ENCODE measurements around the gene PSMG4. TPM values are rescaled to one million over a fixed set of nuclear protein-coding genes. Genes with fewer than 3 reads are reported as not detected.

PSMG4 gene
- total and polyA plus RNA-seq, 2 donors (not counting 3 experiments of a cell fraction or from before 2014, with no cell fraction given) = 31.4 to 46.0 TPM

GRCh38 chr6:3228046-3228671 is 30.6 kb upstream of the PSMG4 start:
- TF ChIP-seq FOS (IDR thresholded peaks at IDR 0.05; ENCODE audit: borderline replicate concordance, insufficient read depth, low read length) (no peak), POLR2A (IDR thresholded peaks at IDR 0.05; ENCODE audit: low read depth, low read length) (no peak), CTCF (IDR thresholded peaks at IDR 0.05; ENCODE audit: extremely low read depth in 1 of 2, insufficient read depth in 1 of 2, low read depth in 1 of 2, low read length in 2 of 2) (no peak), MYC (IDR thresholded peaks at IDR 0.05; ENCODE audit: low read depth, low read length) (no peak), EZH2 (IDR thresholded peaks at IDR 0.05; ENCODE audit: borderline replicate concordance, low read depth, low read length, severe bottlenecking) (no peak), POLR2AphosphoS5 (IDR thresholded peaks at IDR 0.05; ENCODE audit: insufficient read depth, low read depth, low read length) (no peak), JUN (IDR thresholded peaks at IDR 0.05; ENCODE audit: borderline replicate concordance, insufficient read depth, insufficient read length, low read depth) (no peak), GATA2 (IDR thresholded peaks at IDR 0.05; ENCODE audit: insufficient read depth, insufficient read length, low read depth, low read length) (no peak)
- TF ChIP-seq, protein P1, sequence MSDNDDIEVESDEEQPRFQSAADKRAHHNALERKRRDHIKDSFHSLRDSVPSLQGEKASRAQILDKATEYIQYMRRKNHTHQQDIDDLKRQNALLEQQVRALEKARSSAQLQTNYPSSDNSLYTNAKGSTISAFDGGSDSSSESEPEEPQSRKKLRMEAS (IDR thresholded peaks at IDR 0.05; ENCODE audit: insufficient read depth, insufficient read length) = no peak
- intact Hi-C loops (cut with micrococcal nuclease) (loop anchor here (5.0 kb wide), 1 partner anchor 441 kb away; no protein-coding TSS in a partner anchor), dilution Hi-C loops (cut with MboI; ENCODE audit: extremely low pct_ligation_motif_present, low sequenced_read_pairs) (no loop called here)
- H3K9me3 ChIP-seq (replicated peaks; ENCODE audit: control insufficient read depth, insufficient read depth, low read length) = no peaks in the 10 kb centered on the region
- FAIRE-seq (no peak), DNase-seq (ENCODE audit: low read depth, low spot score) (no peak)
- no peaks in the 10 kb centered on the region for H3K9me1 ChIP-seq (replicated peaks; ENCODE audit: control insufficient read depth, extremely low read depth, insufficient read depth, low read length)
- no TSS peak for BruUV-seq (replicated peaks)
- H3K79me2 ChIP-seq (ENCODE audit: control insufficient read depth, insufficient read depth, low read length) = no peaks in the 10 kb centered on the region
- H3K9ac ChIP-seq (replicated peaks; ENCODE audit: extremely low read depth, insufficient read depth, low read length) = no peak overlapping the region
- peaks cover 23% of the 10 kb centered on the region for H3K4me1 ChIP-seq (ENCODE audit: control insufficient read depth, extremely low read depth, insufficient read depth, low read length)
- no peak overlapping the region for H3K27ac ChIP-seq (ENCODE audit: insufficient read depth, low read depth, low read length)
- H4K20me1 ChIP-seq (replicated peaks; ENCODE audit: control insufficient read depth, extremely low read depth, insufficient read depth, low read length) = no peaks in the 10 kb centered on the region
- H2AFZ ChIP-seq (ENCODE audit: low read depth, low read length) = no peak overlapping the region
- CTCF ChIA-PET = interaction anchor here (1.0 kb wide), 1 partner anchor 23 kb away, joined by 4 read pairs; no protein-coding TSS in a partner anchor
- no peak overlapping the region for H3K4me3 ChIP-seq (replicated peaks in 1 of 3; ENCODE audit: insufficient read depth in 1 of 3, low read depth in 1 of 3, low read length in 3 of 3)
- no peaks in the 10 kb centered on the region for H3K36me3 ChIP-seq (ENCODE audit: control insufficient read depth in 2 of 2, extremely low read depth in 1 of 2, insufficient read depth in 2 of 2, low read length in 2 of 2)
- H3K27me3 ChIP-seq (ENCODE audit: control insufficient read depth in 2 of 2, insufficient read depth in 2 of 2, low read length in 2 of 2) = peaks cover 59 to 86% of the 10 kb centered on the region in 2 experiments
- H3K4me2 ChIP-seq (ENCODE audit: insufficient read depth, low read length) = no peak overlapping the region
- POLR2A ChIA-PET = no interaction called here
